ENCODE results near the gene ATRAID.

The ATRAID gene

DNA sequence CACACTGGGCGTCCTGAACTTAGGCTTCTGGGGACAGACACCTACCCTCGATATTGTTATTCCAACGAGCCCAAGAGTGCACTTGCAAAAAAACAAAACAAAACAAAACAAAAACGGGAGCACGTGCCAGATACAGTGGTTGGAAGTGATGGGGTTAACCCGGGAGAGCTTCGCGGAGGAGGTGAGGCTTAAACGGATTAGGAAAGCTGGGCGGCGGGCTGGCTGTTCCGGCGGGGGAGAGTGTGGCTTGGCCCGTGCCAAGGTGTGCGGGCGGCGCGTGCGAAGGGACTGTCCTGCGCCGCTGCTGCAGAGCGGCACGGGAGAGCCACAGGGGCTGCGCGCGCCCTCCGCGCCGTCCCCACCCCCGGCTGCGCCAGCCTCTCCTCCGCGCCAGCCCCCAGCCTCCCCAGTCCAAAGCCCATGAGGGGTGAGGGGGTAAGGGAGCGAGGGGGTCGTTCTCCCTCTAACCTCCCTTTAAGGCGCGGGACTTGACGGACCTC, 52.5 kb downstream of the ATRAID start:
- Histone ChIP-seq H3K27ac (no peak overlapping the region), H3K4me3 (ENCODE audit: low read depth, low read length) (no peak overlapping the region), H3K27me3 (replicated peaks) (peaks cover 70% of the 10 kb centered on the region), H3K36me3 (replicated peaks) (no peaks in the 10 kb centered on the region)
- TF ChIP-seq, protein P1, sequence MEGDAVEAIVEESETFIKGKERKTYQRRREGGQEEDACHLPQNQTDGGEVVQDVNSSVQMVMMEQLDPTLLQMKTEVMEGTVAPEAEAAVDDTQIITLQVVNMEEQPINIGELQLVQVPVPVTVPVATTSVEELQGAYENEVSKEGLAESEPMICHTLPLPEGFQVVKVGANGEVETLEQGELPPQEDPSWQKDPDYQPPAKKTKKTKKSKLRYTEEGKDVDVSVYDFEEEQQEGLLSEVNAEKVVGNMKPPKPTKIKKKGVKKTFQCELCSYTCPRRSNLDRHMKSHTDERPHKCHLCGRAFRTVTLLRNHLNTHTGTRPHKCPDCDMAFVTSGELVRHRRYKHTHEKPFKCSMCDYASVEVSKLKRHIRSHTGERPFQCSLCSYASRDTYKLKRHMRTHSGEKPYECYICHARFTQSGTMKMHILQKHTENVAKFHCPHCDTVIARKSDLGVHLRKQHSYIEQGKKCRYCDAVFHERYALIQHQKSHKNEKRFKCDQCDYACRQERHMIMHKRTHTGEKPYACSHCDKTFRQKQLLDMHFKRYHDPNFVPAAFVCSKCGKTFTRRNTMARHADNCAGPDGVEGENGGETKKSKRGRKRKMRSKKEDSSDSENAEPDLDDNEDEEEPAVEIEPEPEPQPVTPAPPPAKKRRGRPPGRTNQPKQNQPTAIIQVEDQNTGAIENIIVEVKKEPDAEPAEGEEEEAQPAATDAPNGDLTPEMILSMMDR (IDR thresholded peaks at IDR 0.05; ENCODE audit: low read depth, low read length, missing control alignments), result no peak
- no peak for DNase-seq
- in situ Hi-C loops (cut with HindIII; ENCODE audit: low pct_ligation_motif_present, low sequenced_read_pairs), result no loop called here

DNA sequence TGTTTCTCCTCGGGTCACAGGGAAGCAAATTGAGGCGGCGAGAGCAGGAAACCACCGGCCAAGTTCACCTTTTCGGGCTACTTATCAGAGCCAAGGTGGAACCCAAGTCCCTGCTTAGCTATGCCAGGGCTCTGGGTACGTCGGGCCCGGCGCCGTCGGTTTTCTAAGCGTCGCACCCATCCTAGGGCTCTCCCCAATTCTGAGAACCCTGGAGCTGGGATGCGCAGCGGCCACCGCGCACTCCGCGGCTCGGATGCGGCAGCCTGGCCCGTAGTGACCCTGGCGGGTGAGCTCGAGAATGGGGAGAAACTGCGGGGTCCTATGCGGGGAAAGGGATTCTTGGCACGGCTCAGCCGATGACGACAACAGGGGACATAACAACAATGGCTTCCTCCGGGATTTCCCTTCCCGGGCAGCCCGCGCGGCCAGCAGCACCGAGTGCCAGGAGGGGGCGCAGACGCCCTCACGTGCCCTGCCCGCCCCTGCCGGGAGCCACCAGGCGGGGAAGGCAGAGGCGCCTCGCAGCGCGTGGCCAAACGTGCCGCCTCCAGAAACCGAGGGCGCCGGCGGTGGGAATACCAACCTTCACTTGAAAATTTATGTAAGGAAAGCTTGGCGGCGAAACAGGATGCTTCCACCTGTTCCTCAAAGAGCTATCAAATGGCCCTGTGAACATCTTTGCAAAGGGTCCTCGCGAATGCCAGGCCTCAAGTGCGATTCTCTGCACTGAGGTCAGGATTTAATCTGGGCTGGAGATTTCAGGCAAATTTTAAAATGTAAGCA, 53.1 kb downstream of the ATRAID start:
- Histone ChIP-seq H3K36me3 (replicated peaks) (no peaks in the 10 kb centered on the region), H3K4me3 (ENCODE audit: low read depth, low read length) (peak overlapping the region; percentile 22), H3K27me3 (replicated peaks) (peaks cover 72% of the 10 kb centered on the region), H3K27ac (no peak overlapping the region)
- in situ Hi-C loops (cut with HindIII; ENCODE audit: low pct_ligation_motif_present, low sequenced_read_pairs), result no loop called here
- TF ChIP-seq, protein P1 (IDR thresholded peaks at IDR 0.05; ENCODE audit: low read depth, low read length, missing control alignments), result peak; percentile 53
- peak; percentile 8 for DNase-seq

DNA sequence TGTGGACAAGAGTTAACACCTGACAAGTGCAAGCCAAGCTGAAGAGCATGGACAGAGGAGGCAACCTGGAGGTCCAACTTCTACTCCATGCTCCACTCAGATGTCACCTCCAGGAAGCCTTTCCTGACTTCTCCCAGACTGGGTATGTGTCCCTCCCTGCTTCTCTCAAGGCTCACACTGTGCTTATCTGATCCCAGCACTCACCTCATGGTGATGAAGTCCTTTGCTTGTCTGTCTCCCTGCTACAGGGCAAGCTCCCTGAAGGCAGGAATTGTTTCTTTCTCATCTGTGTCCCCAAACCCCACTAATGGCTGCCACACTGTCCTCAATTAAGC, 53.7 kb downstream of the ATRAID start:
- in situ Hi-C loops (cut with HindIII; ENCODE audit: low pct_ligation_motif_present, low sequenced_read_pairs), result no loop called here
- Histone ChIP-seq H3K27me3 (replicated peaks) (peaks cover 68% of the 10 kb centered on the region), H3K27ac (no peak overlapping the region)

More for the DNA sequence above, 53.7 kb downstream of the ATRAID start:
- TF ChIP-seq, protein P1 (IDR thresholded peaks at IDR 0.05; ENCODE audit: low read depth, low read length, missing control alignments), result no peak
- Histone ChIP-seq H3K36me3 (replicated peaks) (no peaks in the 10 kb centered on the region), H3K4me3 (ENCODE audit: low read depth, low read length) (no peak overlapping the region)
- DNase-seq, result no peak
